ENCODE measurements around the gene SOWAHC. TPM values are rescaled to one million over a fixed set of nuclear protein-coding genes. Genes with fewer than 3 reads are reported as not detected.
"Not testable (repeated sequence)": the region's sequence is repeated elsewhere in the genome, so short reads cannot be mapped to it uniquely, and the experiment has no call there.

Gene SOWAHC
- total and polyA plus RNA-seq, 8 donors = 10.0 to 14.4 (median 11.8) TPM

- no peak for ATAC-seq
- no peak for TF ChIP-seq CTCF (IDR thresholded peaks at IDR 0.05)
Observed at GRCh38 chr2:109624339-109624738, 10.2 kb downstream of the SOWAHC start.

GRCh38 chr2:109628321-109628720 is 14.2 kb downstream of the SOWAHC start:
- H3K27ac ChIP-seq; DNase-seq; H3K9me3 ChIP-seq; H3K36me3 ChIP-seq; H3K4me3 ChIP-seq; ATAC-seq; H3K27me3 ChIP-seq; intact Hi-C loops (cut with DNase I); H3K4me1 ChIP-seq: not testable (repeated sequence)

More at GRCh38 chr2:109624339-109624738, 10.2 kb downstream of the SOWAHC start:
- Histone ChIP-seq H3K4me3 (no peak overlapping the region), H3K9me3 (no peaks in the 10 kb centered on the region), H3K27me3 (no peaks in the 10 kb centered on the region), H3K27ac (no peak overlapping the region), H3K4me1 (no peaks in the 10 kb centered on the region), H3K36me3 (no peaks in the 10 kb centered on the region)
- intact Hi-C loops (cut with DNase I) = no loop called here
- no peak for DNase-seq

GRCh38 chr2:109629867-109630266 is 15.7 kb downstream of the SOWAHC start:
- Histone ChIP-seq H3K4me1 (no peaks in the 10 kb centered on the region), H3K36me3 (no peaks in the 10 kb centered on the region), H3K4me3 (no peak overlapping the region), H3K27ac (no peak overlapping the region), H3K27me3 (no peaks in the 10 kb centered on the region), H3K9me3 (no peaks in the 10 kb centered on the region)
- DNase-seq = no peak
- intact Hi-C loops (cut with DNase I) = no loop called here
- no peak for ATAC-seq
- no peak for TF ChIP-seq CTCF (IDR thresholded peaks at IDR 0.05)

- Histone ChIP-seq H3K4me3 (no peak overlapping the region), H3K27me3 (no peaks in the 10 kb centered on the region), H3K9me3 (no peaks in the 10 kb centered on the region), H3K36me3 (no peaks in the 10 kb centered on the region), H3K27ac (no peak overlapping the region), H3K4me1 (peaks cover 4 to 6% of the 10 kb centered on the region in 2 donors)
- no peak for DNase-seq
- TF ChIP-seq CTCF (IDR thresholded peaks at IDR 0.05) = no peak
- intact Hi-C loops (cut with DNase I) = no loop called here
- ATAC-seq = no peak
Observed at GRCh38 chr2:109630441-109631430, 16.6 kb downstream of the SOWAHC start.

- H3K4me1 ChIP-seq = peaks cover 7 to 13% of the 10 kb centered on the region in 2 donors
- no peaks in the 10 kb centered on the region for H3K9me3 ChIP-seq
- intact Hi-C loops (cut with DNase I) = no loop called here
- TF ChIP-seq CTCF (IDR thresholded peaks at IDR 0.05) = no peak
- H3K27ac ChIP-seq = no peak overlapping the region
- no peaks in the 10 kb centered on the region for H3K36me3 ChIP-seq
- no peak for DNase-seq
- H3K4me3 ChIP-seq = no peak overlapping the region
- ATAC-seq = no peak
- no peaks in the 10 kb centered on the region for H3K27me3 ChIP-seq
Observed at GRCh38 chr2:109631741-109632140, 17.6 kb downstream of the SOWAHC start.

Data from left lung (tissue), 10 donors.